Dermis lymphatic vessel endothelial cell (primary cell): ENCODE data around the gene DCP2. TPM values are rescaled to one million over a fixed set of nuclear protein-coding genes. Genes with fewer than 3 reads are reported as not detected.

Source experiments
- total RNA-seq: library from RNA; depleted of rRNA; stranded (reverse); fragments of >200 nt; gene quantifications from 2 replicates; pipeline ENCODE4 v1.2.1, GENCODE V29; 2014

DCP2 gene
- 28.6 and 44.1 TPM in 2 replicates for total RNA-seq

DNA sequence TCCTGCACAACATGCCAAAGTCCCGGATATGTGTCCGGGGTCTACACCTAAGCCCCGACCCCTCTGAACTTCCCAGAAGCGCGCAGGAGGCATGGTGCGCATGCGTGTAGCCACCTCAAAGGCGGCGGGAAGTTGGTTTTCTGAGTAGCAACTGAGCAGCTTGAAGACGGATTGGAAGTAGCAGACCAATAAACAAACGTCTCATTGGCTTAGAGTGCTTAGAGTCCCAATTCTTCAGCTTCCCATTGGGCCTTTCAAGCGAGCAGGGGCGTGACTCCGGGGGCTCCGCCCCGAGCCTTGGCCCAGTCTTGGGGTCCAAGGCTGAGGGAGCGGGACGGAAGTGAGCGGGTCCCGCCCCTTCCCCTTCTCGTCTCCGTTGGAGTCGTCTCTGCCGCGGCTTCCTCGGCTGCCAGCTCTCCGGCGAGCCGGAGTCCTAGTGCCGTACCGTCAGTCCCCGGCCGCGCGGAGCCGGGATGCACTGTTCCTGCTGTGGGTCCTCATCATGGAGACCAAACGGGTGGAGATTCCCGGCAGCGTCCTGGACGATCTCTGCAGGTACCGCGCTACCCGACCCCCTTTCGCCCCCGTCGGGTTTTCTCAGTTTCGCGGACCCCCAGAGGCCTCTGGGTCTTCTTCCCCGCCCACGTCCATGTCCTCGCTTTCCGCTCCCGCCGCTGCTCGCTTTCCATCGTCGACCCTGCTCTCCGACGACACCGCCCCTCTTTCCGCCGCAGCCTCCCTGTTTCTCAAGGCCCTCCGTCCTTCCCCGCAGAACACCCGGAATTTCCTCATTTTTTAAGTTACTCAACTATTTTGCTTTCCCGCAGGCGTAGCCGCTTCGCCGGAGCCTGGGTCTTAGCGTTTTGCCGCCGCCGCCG lies at the start of gene DCP2:
TSS of gene DCP2 (plus strand) at position 367 of the 878 bp plus-strand sequence. CDS start at position 503, 136 bp downstream.

Other genes starting within 250 kb of the DCP2 start
- 66.0 and 73.7 TPM in 2 replicates for gene APC, start 238.9 kb upstream of the DCP2 start, total RNA-seq
- gene SRP19, start 115.5 kb upstream of the DCP2 start, total RNA-seq: 31.2 and 50.5 TPM in 2 replicates
- 52.8 and 89.1 TPM in 2 replicates for gene REEP5, start 54.6 kb upstream of the DCP2 start, total RNA-seq